ENCODE results near the gene C17orf113. TPM values are rescaled to one million over a fixed set of nuclear protein-coding genes. Genes with fewer than 3 reads are reported as not detected.

The C17orf113 gene
- total RNA-seq, 4 donors from 2014 or later = 0.27 to 1.4 (median 0.58) TPM

DNA sequence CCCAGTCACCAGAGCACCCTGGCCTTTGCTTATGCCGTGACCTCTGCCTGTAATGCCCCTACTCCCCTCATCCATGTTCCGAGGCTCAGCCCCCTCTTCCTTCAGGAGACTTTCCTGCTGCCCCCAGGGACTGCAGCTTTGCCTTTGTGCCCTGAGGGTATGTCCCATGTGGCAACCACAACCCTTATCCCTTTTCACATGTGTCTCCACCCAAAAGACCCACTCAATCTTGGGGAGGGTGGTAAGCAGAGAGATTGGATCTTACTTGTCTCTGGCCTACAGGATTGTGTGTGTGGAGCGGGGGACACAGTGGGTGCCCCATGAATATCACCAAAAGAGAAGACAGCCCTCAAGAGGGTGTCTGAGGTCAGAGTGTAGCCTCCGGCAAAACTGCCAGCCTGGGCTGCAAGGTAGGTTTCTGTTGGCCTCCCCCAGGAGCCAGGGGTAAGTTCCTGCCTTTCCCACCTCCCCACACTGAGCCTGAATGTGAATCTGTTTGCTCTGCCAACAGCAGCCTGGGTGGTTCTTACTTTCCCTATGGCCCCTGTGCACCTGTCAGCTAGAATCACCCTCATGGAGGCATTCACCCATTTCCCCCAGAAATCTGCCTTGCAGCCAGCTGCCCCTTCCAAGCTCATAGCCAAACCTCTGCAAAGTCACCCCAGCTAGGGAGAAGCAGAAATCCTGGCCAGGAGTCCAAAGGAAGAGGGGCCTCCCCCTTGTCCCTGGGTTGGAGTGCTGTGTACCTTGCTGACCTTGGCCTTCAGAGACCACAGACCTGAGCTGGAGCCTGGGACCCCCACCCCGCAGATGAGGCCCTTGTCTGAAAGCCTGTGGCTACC lies 11.5 kb upstream of the C17orf113 start:
- Histone ChIP-seq H3K27ac (no peak overlapping the region), H3K27me3 (peaks cover 26% of the 10 kb centered on the region), H3K9me3 (no peaks in the 10 kb centered on the region), H3K36me3 (no peaks in the 10 kb centered on the region), H3K4me1 (no peaks in the 10 kb centered on the region), H3K4me3 (no peak overlapping the region)
- no peak for ATAC-seq
- 72% methylated on average over 3 of the region's 5 CpGs; no CpG with 5 or more reads in 1 of the 2 donors for WGBS, 2 donors (ENCODE audit: low coverage in 1 of 2)
- TF ChIP-seq POLR2AphosphoS5 (IDR thresholded peaks at IDR 0.05) = no peak
- no peak for TF ChIP-seq POLR2A (IDR thresholded peaks at IDR 0.05)
- TF ChIP-seq EP300 (IDR thresholded peaks at IDR 0.05) = no peak
- no peak for TF ChIP-seq CTCF (IDR thresholded peaks at IDR 0.05)

- no peaks in the 10 kb centered on the region for H3K9me3 ChIP-seq
- H3K4me1 ChIP-seq = no peaks in the 10 kb centered on the region
- no peaks in the 10 kb centered on the region for H3K36me3 ChIP-seq
- no peak for ATAC-seq
- no peak overlapping the region for H3K27ac ChIP-seq
- WGBS, 2 donors (ENCODE audit: low coverage in 1 of 2) = 68 to 100% methylated on average over 2 to 4 of the region's 4 CpGs
- no peak for TF ChIP-seq EP300 (IDR thresholded peaks at IDR 0.05)
- no peak for TF ChIP-seq POLR2AphosphoS5 (IDR thresholded peaks at IDR 0.05)
- no peak for TF ChIP-seq POLR2A (IDR thresholded peaks at IDR 0.05)
- TF ChIP-seq CTCF (IDR thresholded peaks at IDR 0.05) = no peak
- H3K27me3 ChIP-seq = peaks cover 39% of the 10 kb centered on the region
- H3K4me3 ChIP-seq = no peak overlapping the region
These were observed 9.8 kb upstream of the C17orf113 start for GRCh38 chr17:42060231-42060630.

GRCh38 chr17:42059815-42060214 lies 9.4 kb upstream of the C17orf113 start:
- no peaks in the 10 kb centered on the region for H3K9me3 ChIP-seq
- H3K27ac ChIP-seq = no peak overlapping the region
- H3K36me3 ChIP-seq = no peaks in the 10 kb centered on the region
- peaks cover 43% of the 10 kb centered on the region for H3K27me3 ChIP-seq
- ATAC-seq = no peak
- H3K4me1 ChIP-seq = no peaks in the 10 kb centered on the region
- TF ChIP-seq POLR2AphosphoS5 (IDR thresholded peaks at IDR 0.05) (no peak), EP300 (IDR thresholded peaks at IDR 0.05) (no peak), CTCF (IDR thresholded peaks at IDR 0.05) (no peak), POLR2A (IDR thresholded peaks at IDR 0.05) (no peak)
- H3K4me3 ChIP-seq = no peak overlapping the region
- WGBS, 2 donors (ENCODE audit: low coverage in 1 of 2) = 42 to 67% methylated on average over 1 of the region's 4 CpGs

DNA sequence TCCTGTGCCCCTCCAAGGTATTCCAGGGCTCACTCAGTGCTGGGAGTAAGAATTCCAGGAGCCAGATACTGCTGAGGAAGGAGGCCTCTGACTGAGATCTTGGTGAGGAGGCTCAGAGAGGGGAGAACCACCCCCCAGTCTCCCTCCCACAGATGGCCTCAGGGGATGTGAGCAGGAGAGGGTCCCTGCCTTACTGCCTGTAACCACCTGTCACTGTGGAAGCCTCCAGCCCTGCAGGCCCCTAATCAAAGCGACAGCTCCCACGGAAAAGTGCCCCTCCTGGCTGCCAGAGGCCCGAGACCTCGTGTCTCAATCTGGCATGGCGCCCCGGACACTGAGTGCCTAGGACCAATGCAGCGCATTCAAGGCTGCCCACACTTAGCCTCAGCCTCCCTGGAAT lies 7.7 kb upstream of the C17orf113 start:
- ATAC-seq = no peak
- TF ChIP-seq POLR2A (IDR thresholded peaks at IDR 0.05) = no peak
- no peak for TF ChIP-seq EP300 (IDR thresholded peaks at IDR 0.05)
- WGBS, 2 donors (ENCODE audit: low coverage in 1 of 2) = no CpG with 5 or more reads among the region's 7 CpGs
- Histone ChIP-seq H3K36me3 (no peaks in the 10 kb centered on the region), H3K27ac (no peak overlapping the region), H3K27me3 (peaks cover 60% of the 10 kb centered on the region), H3K4me3 (no peak overlapping the region), H3K9me3 (no peaks in the 10 kb centered on the region), H3K4me1 (no peaks in the 10 kb centered on the region)

DNA sequence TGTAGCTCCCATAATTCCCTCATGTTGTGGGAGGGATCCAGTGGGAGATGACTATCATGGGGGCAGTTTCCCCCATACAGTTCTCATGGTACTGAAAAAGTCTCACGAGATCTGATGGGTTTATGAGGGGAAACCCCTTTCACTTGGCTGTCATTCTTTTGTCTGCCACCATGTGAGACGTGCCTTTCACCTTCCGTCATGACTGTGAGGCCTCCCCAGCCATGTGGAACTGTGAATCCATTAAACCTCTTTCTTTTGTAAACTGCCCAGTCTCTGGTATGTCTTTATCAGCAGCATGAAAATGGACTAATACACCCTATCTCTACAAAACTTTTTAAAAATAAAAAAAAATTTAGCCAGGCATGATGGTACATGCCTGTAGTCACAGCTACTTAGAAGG lies 6.2 kb upstream of the C17orf113 start:
- Histone ChIP-seq H3K36me3 (no peaks in the 10 kb centered on the region), H3K4me1 (no peaks in the 10 kb centered on the region), H3K4me3 (no peak overlapping the region), H3K9me3 (no peaks in the 10 kb centered on the region), H3K27me3 (peaks cover 64% of the 10 kb centered on the region), H3K27ac (no peak overlapping the region)
- WGBS, 2 donors (ENCODE audit: low coverage in 1 of 2) = 61 to 71% methylated on average over 3 of the region's 3 CpGs
- TF ChIP-seq POLR2AphosphoS5 (IDR thresholded peaks at IDR 0.05) (no peak), POLR2A (IDR thresholded peaks at IDR 0.05) (no peak), CTCF (IDR thresholded peaks at IDR 0.05) (no peak), EP300 (IDR thresholded peaks at IDR 0.05) (no peak)
- no peak for ATAC-seq
